ENCODE results near the gene TIPARP. TPM values are rescaled to one million over a fixed set of nuclear protein-coding genes. Genes with fewer than 3 reads are reported as not detected.

TIPARP gene
- polyA plus RNA-seq, 1 of the 3 experiments (the other 2 are of a cell fraction) = 6.2 TPM

DNA sequence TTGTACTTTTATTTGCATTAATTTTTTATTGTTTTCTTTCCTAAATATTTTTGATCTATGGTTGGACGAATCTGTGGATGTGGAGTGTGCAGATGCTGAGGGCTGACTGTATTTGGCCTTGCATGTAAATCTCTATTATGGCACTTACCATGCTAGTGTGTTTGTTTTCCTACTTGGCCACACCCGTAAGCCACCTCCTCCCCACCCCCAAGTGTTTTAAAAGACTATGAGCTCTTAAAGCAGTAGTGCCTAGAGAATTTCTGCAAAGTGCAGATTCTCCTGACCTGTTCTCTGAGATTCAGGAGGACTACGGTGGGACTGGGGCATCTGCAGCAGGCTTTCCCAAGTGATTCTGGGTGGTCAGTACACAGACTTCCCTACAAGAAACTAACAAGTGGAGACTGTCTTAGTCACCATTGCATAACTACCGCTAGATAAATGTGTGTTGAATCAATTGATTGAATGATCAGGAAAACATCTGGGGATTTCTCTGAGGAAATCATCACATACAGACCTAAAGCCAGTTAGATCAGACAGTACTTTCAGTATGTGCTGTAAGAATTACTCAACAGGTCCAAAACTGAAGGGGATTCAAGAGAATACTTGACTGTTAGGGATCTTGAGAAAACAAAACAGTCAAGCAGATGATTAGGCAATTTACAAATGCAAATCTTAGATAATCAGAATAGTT lies 6.2 kb upstream of the TIPARP start:
- Histone ChIP-seq H3K9ac (no peak overlapping the region), H3K36me3 (replicated peaks in 1 of 2; ENCODE audit: control insufficient read depth in 1 of 2, insufficient read depth in 2 of 2, low read length in 1 of 2) (no peaks in the 10 kb centered on the region), H2AFZ (ENCODE audit: low read depth) (no peak overlapping the region), H3K27ac (ENCODE audit: low read depth in 2 of 2, low read length in 1 of 2) (no peak overlapping the region), H3K4me2 (no peak overlapping the region), H3F3A (replicated peaks; ENCODE audit: insufficient read depth) (peaks cover under 1% of the 10 kb centered on the region), H3K9me3 (no peaks in the 10 kb centered on the region), H3K27me3 (ENCODE audit: insufficient read depth) (no peaks in the 10 kb centered on the region), H3K79me2 (ENCODE audit: insufficient read depth) (no peaks in the 10 kb centered on the region), H3K4me3 (ENCODE audit: low read depth in 2 of 2, low read length in 1 of 2) (no peak overlapping the region), H3K9me2 (no peaks in the 10 kb centered on the region), H4K20me1 (ENCODE audit: insufficient read depth) (no peaks in the 10 kb centered on the region), H3K4me1 (ENCODE audit: control insufficient read depth in 1 of 2, insufficient read depth in 2 of 2, low read depth in 1 of 2, low read length in 1 of 2) (peaks cover 0 to 10% of the 10 kb centered on the region in 2 experiments; a peak in 1 of 4 replicates)
- POLR2A ChIA-PET = no interaction called here
- CTCF ChIA-PET = interaction anchor here (1.3 kb wide), 1 partner anchor 414 kb away, joined by 3 read pairs; no protein-coding TSS in a partner anchor
- WGBS (ENCODE audit: low lambda C conversion rate) = 62% methylated on average over 4 of the region's 4 CpGs
- no peak for DNase-seq
- TF ChIP-seq FOXJ3 (CRISPR knock-in tag; IDR thresholded peaks at IDR 0.05) (no peak), SIN3A (IDR thresholded peaks at IDR 0.05; ENCODE audit: borderline replicate concordance, low read depth, low read length) (no peak), NFIC (IDR thresholded peaks at IDR 0.05; ENCODE audit: borderline replicate concordance) (no peak), NRF1 (IDR thresholded peaks at IDR 0.05; ENCODE audit: low read depth, low read length) (no peak)
- TF ChIP-seq, protein P1, sequence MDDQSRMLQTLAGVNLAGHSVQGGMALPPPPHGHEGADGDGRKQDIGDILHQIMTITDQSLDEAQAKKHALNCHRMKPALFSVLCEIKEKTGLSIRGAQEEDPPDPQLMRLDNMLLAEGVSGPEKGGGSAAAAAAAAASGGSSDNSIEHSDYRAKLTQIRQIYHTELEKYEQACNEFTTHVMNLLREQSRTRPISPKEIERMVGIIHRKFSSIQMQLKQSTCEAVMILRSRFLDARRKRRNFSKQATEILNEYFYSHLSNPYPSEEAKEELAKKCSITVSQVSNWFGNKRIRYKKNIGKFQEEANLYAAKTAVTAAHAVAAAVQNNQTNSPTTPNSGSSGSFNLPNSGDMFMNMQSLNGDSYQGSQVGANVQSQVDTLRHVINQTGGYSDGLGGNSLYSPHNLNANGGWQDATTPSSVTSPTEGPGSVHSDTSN (IDR thresholded peaks at IDR 0.05) = no peak
- TF ChIP-seq, protein P2, sequence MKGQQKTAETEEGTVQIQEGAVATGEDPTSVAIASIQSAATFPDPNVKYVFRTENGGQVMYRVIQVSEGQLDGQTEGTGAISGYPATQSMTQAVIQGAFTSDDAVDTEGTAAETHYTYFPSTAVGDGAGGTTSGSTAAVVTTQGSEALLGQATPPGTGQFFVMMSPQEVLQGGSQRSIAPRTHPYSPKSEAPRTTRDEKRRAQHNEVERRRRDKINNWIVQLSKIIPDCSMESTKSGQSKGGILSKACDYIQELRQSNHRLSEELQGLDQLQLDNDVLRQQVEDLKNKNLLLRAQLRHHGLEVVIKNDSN (IDR thresholded peaks at IDR 0.05; ENCODE audit: borderline replicate concordance, low read depth) = no peak

DNA sequence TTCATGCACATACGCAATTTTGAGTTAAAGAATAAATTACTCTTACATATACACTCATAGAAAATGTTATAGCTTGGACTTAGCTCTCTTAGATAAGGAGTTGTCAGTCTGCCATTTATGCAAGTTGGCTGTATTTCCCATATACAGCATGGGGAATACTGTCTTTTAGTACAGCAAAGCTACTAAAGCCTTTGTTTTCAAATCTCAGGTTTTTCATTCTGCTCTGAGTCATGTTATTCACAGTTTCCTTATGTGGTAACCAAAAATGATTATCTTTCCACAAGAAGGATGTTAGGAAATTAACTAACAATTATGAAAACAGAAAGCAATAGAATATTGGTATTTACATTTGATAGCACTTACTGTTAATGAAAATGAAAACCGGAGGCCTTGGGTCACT lies 4.3 kb upstream of the TIPARP start:
- Histone ChIP-seq H3F3A (replicated peaks; ENCODE audit: insufficient read depth) (peaks cover 8% of the 10 kb centered on the region), H3K4me2 (no peak overlapping the region), H2AFZ (ENCODE audit: low read depth) (no peak overlapping the region), H3K9me3 (no peaks in the 10 kb centered on the region), H3K27ac (ENCODE audit: low read depth in 2 of 2, low read length in 1 of 2) (no peak overlapping the region), H3K9me2 (no peaks in the 10 kb centered on the region), H3K27me3 (ENCODE audit: insufficient read depth) (no peaks in the 10 kb centered on the region), H3K36me3 (replicated peaks in 1 of 2; ENCODE audit: control insufficient read depth in 1 of 2, insufficient read depth in 2 of 2, low read length in 1 of 2) (no peaks in the 10 kb centered on the region), H4K20me1 (ENCODE audit: insufficient read depth) (no peaks in the 10 kb centered on the region), H3K4me1 (ENCODE audit: control insufficient read depth in 1 of 2, insufficient read depth in 2 of 2, low read depth in 1 of 2, low read length in 1 of 2) (peaks cover 3 to 6% of the 10 kb centered on the region in 2 experiments; a peak in 2 of 4 replicates), H3K9ac (no peak overlapping the region), H3K4me3 (ENCODE audit: low read depth in 2 of 2, low read length in 1 of 2) (no peak overlapping the region), H3K79me2 (ENCODE audit: insufficient read depth) (peaks cover 5% of the 10 kb centered on the region; the same call in 1 of the 2 replicates)
- ChIA-PET CTCF (interaction anchor here (1.7 kb wide), 1 partner anchor 467 kb away, joined by 4 read pairs; no protein-coding TSS in a partner anchor), POLR2A (no interaction called here)
- TF ChIP-seq, protein P2 (IDR thresholded peaks at IDR 0.05; ENCODE audit: borderline replicate concordance, low read depth) = no peak
- TF ChIP-seq ELF1 (IDR thresholded peaks at IDR 0.05) (no peak), RFX5 (IDR thresholded peaks at IDR 0.05; ENCODE audit: low read length) (no peak)
- WGBS (ENCODE audit: low lambda C conversion rate) = 93% methylated on average over 2 of the region's 2 CpGs
- no peak for DNase-seq

All from SK-N-SH (cell line).